ENCODE results near the gene THRB.

- TF ChIP-seq POLR2A (IDR thresholded peaks at IDR 0.05) (no peak), CTCF (IDR thresholded peaks at IDR 0.05) (no peak)
Observed at GRCh38 chr3:24344784-24345439, 149.7 kb downstream of the THRB start.

Data from heart left ventricle (tissue), 13 donors.